ENCODE results near the gene RAB4A.

GRCh38 chr1:229249854-229250644 lies 20.9 kb upstream of the RAB4A start:
- TF ChIP-seq CTCF (IDR thresholded peaks at IDR 0.05; ENCODE audit: low read depth, low read length) (no peak), EZH2phosphoT487 (IDR thresholded peaks at IDR 0.05; ENCODE audit: low read depth) (no peak)
